Activated CD8-positive, alpha-beta memory T cell treated with anti-CD3 and anti-CD28 coated beads for 36 hours (primary cell): ENCODE measurements around the gene YIF1B. TPM values are rescaled to one million over a fixed set of nuclear protein-coding genes. Genes with fewer than 3 reads are reported as not detected.
"Not testable (repeated sequence)": the region's sequence is repeated elsewhere in the genome, so short reads cannot be mapped to it uniquely, and the experiment has no call there.

ENCODE experiments used
- CTCF ChIA-PET: fragments of 350-600 bp; sonication (Branson Sonifier 250); formaldehyde crosslinking; loops from one replicate; lab custom pipeline; 2021; ENCODE audit warnings: antibody characterized with exemption; lab: Charles Lee
- POLR2A ChIA-PET: fragments of 350-600 bp; sonication (Branson Sonifier 250); formaldehyde crosslinking; loops from one replicate; lab custom pipeline; 2021; ENCODE audit warnings: antibody characterized with exemption; lab: Charles Lee
- total RNA-seq, 2 experiments: library from RNA; stranded (reverse); gene quantifications; one replicate each; pipeline ENCODE4 v1.2.3, GENCODE V29; 2021

The YIF1B gene
- total RNA-seq, 2 experiments from 2014 or later: 62.4 to 63.0 TPM

DNA sequence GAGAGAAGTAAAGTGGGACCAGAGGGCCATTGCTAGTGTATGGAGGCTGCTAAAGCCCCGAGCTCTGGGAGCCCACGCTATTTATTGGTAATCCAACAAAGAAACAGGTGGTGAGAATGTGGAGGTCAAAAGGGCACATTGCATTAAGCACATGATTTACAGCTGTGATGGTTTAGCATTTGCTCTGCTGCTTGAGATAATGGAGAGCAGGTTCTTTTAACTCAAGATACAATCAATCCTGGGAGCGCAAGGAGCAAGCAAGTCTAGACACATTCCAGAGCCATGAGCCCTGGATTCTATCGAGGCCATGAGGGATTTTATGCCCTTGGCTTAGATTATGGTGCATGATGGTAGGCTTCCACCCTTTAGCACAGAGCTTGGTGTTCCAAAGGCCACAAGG lies 23.3 kb upstream of the YIF1B start:
- POLR2A ChIA-PET: not testable (repeated sequence)
- CTCF ChIA-PET: interaction anchor here (0.6 kb wide), 1 partner anchor 25 kb away, joined by 3 read pairs; no protein-coding TSS in a partner anchor

DNA sequence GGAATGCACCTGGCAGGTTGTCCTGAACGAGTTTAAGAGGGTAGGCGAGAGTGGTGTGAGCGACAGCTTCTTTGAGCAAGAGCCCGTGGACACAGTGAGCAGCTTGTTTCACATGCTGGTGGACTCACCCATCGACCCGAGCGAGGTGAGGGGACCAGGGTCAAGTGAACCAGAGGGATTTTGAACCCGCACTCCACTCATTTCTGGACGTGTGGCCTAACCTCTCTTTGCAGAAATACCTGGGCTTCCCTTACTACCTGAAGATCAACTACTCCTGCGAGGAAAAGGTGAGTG lies 21.6 kb upstream of the YIF1B start:
- ChIA-PET CTCF (interaction anchor here (1.5 to 3.8 kb wide), 3 partner anchors 37 to 93 kb away, joined by 3 to 15 read pairs (median 8); partner anchors contain the start of genes FAM98C and PSMD8), POLR2A (no interaction called here)

DNA sequence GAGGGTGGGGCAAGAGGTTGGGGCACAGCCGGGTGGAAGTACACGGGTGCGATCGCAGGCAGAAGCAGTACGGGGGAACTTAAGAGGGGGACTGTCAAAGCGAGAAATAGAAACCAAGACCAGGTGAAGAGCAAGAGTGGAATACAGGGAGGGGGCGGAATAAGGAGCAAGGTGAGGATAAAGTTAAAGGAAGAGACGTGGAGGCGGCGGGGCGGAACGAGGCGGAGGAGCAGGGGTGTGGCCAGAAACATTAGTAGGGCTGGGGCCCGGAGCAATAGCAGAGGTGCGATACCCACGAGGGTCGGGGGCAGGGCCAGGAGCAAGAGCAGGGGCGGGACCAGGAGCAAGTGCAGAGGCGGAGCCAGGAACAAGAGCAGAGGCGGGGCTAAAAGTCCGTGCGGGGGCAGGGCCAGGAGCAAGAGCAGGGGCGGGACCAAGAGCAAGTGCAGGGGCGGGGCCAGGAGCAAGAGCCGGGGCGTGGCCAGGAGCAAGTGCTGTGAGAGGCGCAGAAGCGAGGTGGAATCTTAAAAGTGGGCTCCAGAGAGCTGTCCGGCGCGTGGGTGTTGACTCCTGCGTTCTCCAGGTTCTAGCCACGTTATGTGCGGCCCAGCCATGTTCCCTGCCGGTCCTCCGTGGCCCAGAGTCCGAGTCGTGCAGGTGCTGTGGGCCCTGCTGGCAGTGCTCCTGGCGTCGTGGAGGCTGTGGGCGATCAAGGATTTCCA lies 21.1 kb upstream of the YIF1B start:
- ChIA-PET POLR2A (interaction anchor here (0.6 to 1.4 kb wide), 2 partner anchors 37 to 1108 kb away, joined by 4 to 9 read pairs; partner anchors contain the start of gene PSMD8), CTCF (interaction anchor here (0.9 to 3.8 kb wide), 8 partner anchors 18 to 430 kb away, joined by 3 to 19 read pairs (median 8); partner anchors contain the start of genes FAM98C, GGN, KCNK6 and PSMD8)

DNA sequence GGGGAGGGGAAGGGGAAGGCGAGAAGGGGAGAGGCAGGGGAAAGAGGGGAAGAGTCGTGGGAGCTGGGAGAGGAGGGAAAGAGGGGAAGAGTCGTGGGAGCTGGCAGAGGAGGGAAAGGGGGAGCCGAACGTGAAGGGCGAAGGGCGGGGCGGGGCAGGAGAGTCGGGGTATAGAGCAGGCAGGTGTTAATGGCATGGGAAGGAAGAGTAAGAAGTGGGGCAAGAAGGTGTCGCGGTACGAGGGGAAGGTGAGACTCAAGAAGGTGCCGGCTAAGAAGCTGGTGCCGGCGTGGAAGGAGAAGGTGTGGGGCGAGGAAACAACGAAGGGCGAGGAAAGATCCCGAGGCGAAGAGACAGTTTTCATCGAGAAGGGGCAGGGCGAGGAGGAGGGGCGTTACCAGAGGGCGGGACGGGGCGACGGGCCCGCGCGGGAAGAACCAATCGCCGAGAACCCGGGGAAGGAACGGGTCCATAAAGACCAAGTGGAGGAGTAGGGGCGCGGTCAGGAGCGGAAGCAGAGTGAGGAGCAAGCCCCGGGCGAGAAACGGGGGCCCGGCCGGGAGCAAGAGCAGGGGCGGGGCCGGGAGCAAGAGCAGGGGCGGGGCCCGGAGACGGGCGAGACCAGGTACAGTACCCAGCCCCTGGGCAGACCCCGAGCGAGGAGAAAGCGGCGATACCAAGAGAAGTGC lies 20.3 kb upstream of the YIF1B start:
- ChIA-PET POLR2A (interaction anchor here (0.5 to 1.4 kb wide), 4 partner anchors 38 to 428 kb away, joined by 3 to 10 read pairs (median 6); partner anchors contain the start of genes ACTN4 and PSMD8), CTCF (interaction anchor here (0.7 to 3.8 kb wide), 12 partner anchors 17 to 429 kb away, joined by 3 to 19 read pairs (median 8); partner anchors contain the start of genes GGN, KCNK6, PSMD8 and SIPA1L3)

DNA sequence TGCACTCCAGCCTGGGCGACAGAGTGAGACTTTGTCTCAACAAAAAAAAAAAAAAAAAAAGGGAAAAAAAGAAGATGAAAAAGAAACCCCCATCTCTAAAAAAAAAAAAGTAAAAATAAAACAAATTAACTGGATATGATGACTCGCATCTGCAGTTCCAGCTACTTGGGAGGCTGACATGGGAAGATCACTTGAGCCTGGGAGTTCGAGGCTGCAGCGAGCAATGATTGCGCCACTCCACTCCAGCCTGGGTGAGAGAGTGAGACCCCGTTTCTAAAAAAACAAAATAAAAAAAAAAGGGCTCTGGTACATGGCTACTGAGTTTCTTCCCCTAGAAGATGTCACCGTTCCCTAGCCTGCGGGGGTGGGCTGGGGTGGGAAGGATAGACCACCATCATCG lies 17.5 kb upstream of the YIF1B start:
- CTCF ChIA-PET: interaction anchor here (2.0 kb wide), 1 partner anchor 89 kb away, joined by 9 read pairs; no protein-coding TSS in a partner anchor
- POLR2A ChIA-PET: no interaction called here

DNA sequence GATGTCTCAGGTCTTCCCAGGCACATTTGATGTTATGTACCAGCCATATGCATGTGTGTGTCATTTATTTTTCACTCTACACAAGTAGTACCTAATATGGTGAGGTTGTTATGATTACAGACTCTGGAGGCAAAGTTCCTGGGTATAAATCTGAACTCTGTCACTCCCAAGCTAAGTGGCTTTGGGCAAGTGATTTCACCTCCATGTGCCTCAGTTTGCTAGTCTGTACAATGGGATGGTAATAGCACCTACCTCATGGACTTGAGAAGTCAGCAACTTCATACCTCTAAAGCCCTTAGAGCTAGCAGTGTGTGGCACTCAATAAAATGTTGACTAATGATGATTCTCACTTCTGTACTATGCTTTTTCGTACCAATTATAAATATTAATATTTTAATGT lies 16.0 kb upstream of the YIF1B start:
- POLR2A ChIA-PET: no interaction called here
- CTCF ChIA-PET: interaction anchor here (0.7 to 2.0 kb wide), 3 partner anchors 88 to 104 kb away, joined by 3 to 9 read pairs (median 3); no protein-coding TSS in a partner anchor

DNA sequence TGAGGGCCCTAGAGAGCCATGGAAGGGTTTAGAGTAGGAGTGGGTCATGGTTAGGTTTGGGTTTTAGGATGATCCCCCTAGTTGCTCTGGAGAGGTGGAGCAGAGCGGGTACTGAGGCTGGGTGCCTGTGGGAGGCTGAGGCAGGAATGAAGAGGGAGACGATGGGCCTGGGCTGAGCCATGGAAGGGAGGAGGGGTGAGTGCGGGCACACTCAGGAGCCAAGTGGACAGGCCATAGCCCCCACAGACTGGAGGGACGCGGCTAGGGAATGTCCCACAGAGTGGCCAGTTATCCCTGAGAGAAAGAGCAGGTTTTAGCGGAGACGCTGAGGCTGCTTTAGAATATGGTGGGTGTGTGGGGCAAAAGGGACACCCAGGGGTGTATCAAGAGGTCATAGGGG lies 13.9 kb upstream of the YIF1B start:
- ChIA-PET CTCF (no interaction called here), POLR2A (interaction anchor here (0.7 kb wide), 1 partner anchor 1799 kb away, joined by 3 read pairs; no protein-coding TSS in a partner anchor)

DNA sequence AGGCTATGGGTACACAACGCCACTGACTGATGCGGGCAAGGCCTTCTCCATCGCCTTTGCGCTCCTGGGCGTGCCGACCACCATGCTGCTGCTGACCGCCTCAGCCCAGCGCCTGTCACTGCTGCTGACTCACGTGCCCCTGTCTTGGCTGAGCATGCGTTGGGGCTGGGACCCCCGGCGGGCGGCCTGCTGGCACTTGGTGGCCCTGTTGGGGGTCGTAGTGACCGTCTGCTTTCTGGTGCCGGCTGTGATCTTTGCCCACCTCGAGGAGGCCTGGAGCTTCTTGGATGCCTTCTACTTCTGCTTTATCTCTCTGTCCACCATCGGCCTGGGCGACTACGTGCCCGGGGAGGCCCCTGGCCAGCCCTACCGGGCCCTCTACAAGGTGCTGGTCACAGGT lies 10.8 kb upstream of the YIF1B start:
- POLR2A ChIA-PET: no interaction called here
- CTCF ChIA-PET: interaction anchor here (0.5 to 1.2 kb wide), 2 partner anchors 8 to 9 kb away, joined by 3 to 5 read pairs; no protein-coding TSS in a partner anchor

DNA sequence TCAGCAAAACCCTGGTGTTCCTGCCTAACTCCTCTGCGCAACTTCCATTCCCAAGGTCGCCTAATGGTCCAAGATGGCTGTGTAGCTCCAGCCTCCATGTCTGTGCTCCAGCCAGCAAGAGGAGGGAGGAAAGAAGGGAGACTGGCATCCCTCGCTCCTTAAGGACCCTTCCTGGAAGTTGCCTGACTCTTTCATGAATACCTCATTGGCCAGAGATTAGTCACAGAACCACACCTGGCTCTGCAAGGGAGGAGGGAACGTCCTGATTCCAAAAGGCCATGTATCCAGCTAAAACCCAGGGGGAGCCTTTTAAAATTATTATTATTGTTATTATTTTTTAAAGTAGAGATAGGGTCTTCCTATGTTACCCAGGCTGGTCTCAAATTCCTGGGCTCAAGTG lies 8.7 kb upstream of the YIF1B start:
- POLR2A ChIA-PET: no interaction called here
- CTCF ChIA-PET: no interaction called here

DNA sequence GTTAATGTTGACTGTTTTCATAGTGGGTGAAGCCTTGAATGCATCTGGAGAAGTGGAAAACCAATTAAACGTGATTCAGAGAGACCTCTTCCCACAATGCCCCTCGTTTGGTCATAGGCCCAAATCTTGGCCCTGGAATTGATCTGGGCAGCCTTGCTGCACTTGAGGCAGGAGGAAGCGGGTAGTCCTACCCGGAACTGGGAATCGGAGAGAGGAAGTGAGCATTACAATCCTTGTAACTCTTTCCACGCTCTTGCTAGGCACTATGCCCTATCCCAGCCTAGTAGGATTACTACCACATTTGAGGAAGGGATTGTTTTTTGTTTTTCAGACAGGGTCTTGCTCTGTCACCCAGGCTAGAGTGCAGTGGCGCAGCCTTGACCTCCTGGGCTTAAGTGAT lies 7.5 kb upstream of the YIF1B start:
- ChIA-PET CTCF (no interaction called here), POLR2A (no interaction called here)

DNA sequence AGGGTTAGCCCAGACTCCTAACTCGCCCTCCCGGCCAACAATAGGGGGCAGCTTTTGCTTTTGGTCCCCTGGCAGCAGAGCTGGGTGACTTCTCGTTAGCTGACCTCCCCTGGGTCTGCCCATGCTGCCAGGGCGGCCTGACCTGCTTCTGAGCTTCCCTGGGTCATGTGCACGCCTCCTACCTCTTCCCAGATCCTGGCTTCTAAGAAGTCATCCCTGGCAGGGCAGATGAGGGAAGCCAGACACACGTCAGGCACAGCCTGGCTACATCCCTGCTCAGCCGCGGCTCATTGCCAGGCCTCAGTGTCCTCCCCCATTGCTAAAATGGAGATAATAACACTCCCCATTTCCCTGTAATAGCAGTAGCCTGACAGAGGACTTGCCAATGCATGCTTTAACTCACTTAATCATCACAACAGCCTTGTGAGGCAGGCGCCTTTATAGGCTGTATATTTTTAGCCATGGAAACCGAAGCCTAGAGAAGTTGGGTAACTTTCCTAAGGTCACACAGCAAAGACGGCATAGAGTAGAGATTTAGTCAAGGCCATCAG lies 6.0 kb upstream of the YIF1B start:
- ChIA-PET POLR2A (no interaction called here), CTCF (interaction anchor here (1.1 kb wide), 1 partner anchor 78 kb away, joined by 5 read pairs; no protein-coding TSS in a partner anchor)

DNA sequence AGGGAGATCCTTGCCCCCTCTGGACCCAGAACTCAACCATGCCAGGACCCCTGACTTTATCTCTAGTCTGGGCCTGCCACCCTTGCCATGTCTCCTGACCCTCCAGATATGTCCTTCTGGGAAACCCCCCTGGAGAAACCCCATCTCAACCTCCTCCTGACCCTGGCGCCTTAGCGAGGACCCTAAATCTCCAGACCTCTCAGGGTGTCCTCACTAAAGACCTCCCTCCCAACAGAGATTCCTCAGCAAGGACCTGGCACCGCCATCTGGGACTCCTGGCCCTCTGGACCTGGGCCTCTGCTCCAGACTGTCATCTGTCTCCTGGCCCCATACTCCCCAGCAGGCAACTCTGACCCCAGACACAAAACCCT lies 5.2 kb upstream of the YIF1B start:
- CTCF ChIA-PET: interaction anchor here (3.2 kb wide), 1 partner anchor 77 kb away, joined by 13 read pairs; no protein-coding TSS in a partner anchor
- POLR2A ChIA-PET: no interaction called here

DNA sequence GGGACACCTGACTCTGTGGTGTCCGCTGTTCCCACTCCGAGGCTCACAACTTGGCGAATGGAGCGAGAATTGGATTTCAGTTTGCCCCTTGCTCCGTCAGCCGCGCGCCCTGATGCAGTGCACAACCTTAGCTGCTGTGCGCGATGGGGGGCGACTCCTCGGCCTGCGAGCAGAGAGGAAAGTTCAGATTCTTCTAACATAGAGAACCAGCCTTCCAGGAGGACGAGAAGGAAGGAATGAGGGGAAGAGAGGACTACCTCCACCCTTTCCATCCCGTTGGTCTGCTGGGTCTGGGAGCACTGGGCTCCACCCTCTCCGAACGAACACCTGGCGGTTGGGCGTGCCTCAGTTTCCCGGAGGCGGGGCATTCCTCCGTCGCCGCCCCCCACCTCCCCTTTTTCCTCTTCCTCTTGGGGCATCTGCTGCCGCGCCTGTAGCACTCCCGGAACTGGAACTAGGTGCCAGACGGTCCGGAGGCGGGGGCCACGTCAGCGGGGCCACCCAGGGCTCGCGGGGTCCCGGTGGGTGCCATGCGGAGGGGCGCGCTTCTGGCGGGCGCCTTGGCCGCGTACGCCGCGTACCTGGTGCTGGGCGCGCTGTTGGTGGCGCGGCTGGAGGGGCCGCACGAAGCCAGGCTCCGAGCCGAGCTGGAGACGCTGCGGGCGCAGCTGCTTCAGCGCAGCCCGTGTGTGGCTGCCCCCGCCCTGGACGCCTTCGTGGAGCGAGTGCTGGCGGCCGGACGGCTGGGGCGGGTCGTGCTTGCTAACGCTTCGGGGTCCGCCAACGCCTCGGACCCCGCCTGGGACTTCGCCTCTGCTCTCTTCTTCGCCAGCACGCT lies 3.9 kb upstream of the YIF1B start, which contains the start of gene KCNK6:
Gene KCNK6 (plus strand): TSS at position 425 of the 838 bp plus-strand sequence. CDS start 106 bp downstream, at position 531.
- ChIA-PET CTCF (interaction anchor here (3.1 to 3.2 kb wide), 2 partner anchors 16 to 76 kb away, joined by 13 to 19 read pairs; partner anchors contain the start of gene CATSPERG), POLR2A (no interaction called here)

DNA sequence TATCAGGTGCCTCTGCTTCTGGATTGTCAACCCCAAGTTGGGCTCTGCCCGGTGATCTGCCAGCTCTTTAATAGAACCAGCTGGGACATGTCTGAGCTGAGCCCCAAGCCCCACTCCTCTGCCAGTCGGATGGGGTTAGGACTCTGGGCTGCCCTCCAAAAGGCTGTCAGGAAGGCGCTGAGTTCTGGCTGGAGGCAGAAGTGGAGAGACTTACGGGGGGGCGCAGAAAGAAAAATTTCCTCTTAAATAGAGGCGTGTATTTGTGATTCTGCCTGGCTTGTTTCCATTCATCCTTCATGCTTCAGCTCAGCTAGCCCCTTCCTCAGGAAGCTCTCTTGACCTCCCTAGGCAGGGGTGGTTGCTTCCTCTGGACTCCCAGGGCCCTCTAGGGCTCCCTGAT lies 2.9 kb upstream of the YIF1B start:
- ChIA-PET POLR2A (no interaction called here), CTCF (interaction anchor here (0.7 to 3.2 kb wide), 5 partner anchors 17 to 84 kb away, joined by 3 to 19 read pairs (median 7); partner anchors contain the start of genes CATSPERG and PSMD8)

DNA sequence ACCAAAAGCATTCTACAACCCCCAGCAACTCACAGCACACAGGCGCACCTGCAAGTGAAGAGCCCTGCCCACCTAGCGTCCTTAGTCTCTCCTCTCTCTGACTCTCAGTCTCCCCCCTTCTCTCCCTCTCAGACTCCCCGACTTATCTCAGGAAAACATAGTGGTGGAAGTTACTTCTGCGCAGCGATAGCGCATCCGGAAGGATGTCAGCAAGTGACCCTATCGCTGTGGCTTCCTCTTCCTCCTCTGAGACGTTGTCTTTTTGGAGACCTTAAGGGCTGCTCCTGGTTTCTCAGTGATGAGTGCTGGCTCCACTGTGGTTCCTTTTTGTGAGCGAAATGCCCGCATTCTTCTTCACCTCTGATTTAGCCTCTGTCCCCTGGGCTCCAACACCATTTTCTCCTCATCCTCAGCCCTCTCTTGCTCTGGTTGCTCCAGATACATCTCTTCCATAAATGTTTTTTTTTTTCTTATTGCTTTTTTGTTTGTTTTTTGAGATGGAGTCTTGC lies 1.4 kb upstream of the YIF1B start:
- POLR2A ChIA-PET: no interaction called here

DNA sequence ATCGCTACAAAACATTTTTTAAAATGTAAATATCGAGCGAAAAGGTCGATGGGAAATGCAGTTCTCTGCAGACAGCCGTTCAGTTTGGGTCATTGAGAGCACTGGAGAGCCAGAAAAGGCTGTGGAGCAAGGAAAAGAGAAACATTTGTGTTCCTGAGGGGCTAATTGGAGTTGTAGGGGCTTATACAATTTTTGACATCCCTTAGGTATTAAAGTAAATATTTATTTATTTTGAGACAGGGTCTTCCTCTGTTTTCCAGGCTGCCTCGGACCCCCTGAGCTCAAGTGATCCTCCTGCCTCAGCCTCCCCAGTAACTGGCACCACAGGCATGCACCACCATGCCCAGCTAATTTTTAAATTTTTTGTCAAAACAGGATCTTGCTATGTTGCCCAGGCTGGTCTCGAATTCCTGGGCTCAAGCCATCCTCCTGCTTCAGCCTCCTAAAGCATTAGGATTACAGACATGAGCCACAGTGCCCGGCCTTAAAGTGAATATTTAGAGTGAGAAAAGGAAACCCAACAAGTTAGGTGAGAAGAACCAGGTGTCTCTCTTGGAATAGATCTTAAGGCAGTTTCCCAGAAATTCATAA lies 825 bp upstream of the YIF1B start:
- ChIA-PET POLR2A (no interaction called here), CTCF (no interaction called here)

More for the DNA sequence above, 1.4 kb upstream of the YIF1B start:
- CTCF ChIA-PET: interaction anchor here (3.1 kb wide), 1 partner anchor 19 kb away, joined by 19 read pairs; the partner anchor contains the start of gene CATSPERG

DNA sequence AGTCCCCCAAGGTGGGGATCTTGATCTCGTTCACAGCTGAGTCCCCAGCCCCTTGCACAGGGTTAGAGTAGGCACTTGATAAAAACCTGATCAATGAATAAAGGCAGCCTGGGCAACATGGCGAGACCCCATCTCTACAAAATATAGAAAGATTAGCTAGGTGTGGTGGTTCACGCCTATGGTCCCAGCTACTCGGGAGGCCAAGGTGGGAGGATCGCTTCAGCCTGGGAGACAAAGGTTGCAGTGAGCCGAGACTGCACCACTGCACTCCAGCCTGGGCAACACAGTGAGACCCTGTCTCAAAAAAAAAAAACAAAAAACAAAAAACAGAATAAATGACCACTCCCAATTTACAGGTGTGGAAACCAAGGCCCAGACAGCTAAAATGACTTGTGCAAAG lies 4.8 kb downstream of the YIF1B start:
- POLR2A ChIA-PET: no interaction called here
- CTCF ChIA-PET: interaction anchor here (0.7 kb wide), 1 partner anchor 408 kb away, joined by 3 read pairs; no protein-coding TSS in a partner anchor

DNA sequence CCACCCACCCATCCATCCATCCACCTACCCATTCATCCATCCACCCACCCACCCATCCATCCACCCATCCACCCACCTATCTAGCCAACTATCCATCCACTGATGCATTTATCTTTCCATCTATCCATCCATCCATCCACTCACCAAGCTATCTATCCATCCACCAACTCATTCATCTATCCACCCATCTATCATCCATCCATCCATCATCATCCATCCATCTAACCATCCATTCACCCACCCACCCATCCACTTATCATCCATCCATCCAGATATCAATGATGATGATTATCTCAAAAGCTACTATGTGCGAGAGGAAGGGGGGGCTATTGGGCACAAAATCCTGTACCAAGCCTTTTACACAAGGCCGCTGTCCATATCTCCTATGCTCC lies 5.5 kb downstream of the YIF1B start:
- ChIA-PET POLR2A (no interaction called here), CTCF (interaction anchor here (0.7 kb wide), 1 partner anchor 407 kb away, joined by 3 read pairs; no protein-coding TSS in a partner anchor)
